Kidney epithelial cell (primary cell): ENCODE measurements around the gene SNX33. TPM values are rescaled to one million over a fixed set of nuclear protein-coding genes. Genes with fewer than 3 reads are reported as not detected.
"Not testable (repeated sequence)": the region's sequence is repeated elsewhere in the genome, so short reads cannot be mapped to it uniquely, and the experiment has no call there.

Experiments
- DNase-seq: peaks from one replicate; pipeline ENCODE4 v3.0.0-alpha.2; 2010; ENCODE audit warnings: low read depth
- H3K27me3 ChIP-seq: 2 replicates; pipeline ENCODE4 v1.6.0; 2011; ENCODE audit warnings: low read length; ENCODE audit not compliant: control insufficient read depth, insufficient read depth
- H3K36me3 ChIP-seq: 2 replicates; pipeline ENCODE4 v1.5.1; 2011; ENCODE audit warnings: low read length; ENCODE audit not compliant: control insufficient read depth, insufficient read depth
- H3K4me3 ChIP-seq: 2 replicates; pipeline ENCODE4 v1.5.1; 2011; ENCODE audit warnings: low read depth, mild to moderate bottlenecking, control low read depth, low read length
- CTCF ChIP-seq: IDR thresholded peaks from 2 replicates; pipeline ENCODE4 v1.5.1; 2011; ENCODE audit warnings: mild to moderate bottlenecking, moderate library complexity, low read length, control low read depth, inconsistent platforms; ENCODE audit not compliant: insufficient read depth, poor library complexity, severe bottlenecking
- total RNA-seq: library from RNA; depleted of rRNA; stranded (reverse); fragments of >200 nt; gene quantifications from 2 replicates; pipeline ENCODE4 v1.2.3, GENCODE V29; 2015

Gene SNX33
- total RNA-seq, 1 donor from 2014 or later, result 23.4 TPM

DNA sequence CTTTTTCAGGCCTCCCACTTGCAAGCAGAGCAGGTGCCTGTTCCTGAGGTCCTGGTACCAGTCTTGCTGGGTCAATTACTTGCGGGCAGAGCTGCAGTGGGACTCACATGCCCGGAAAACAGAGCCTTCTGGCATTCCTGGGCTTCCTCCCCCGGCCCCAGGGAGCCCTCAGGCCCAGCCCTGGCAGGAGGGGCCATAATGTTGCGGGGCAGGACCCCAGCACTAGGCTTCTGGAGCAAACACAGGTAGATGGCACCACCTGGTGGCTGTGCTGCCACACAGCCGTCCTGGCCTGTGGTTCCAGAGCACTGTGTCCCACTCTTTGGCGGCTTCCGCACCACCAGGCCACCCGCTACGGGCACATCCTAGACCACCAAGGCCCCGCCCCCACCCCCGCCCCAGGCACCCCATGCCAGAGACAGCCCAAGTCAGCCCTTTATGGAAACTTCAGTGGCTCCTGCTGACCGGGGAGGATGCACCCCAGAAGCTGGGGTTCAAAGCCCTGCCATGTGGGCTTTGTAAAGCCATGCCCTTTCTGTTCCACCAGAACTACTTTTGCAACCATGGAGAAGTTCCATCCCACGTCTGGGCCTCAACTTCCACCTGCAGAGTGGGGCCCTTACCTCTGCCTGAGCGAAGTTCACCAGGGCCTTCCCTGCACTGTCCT lies 36.1 kb downstream of the SNX33 start:
- peak; percentile 77 for TF ChIP-seq CTCF
- H3K4me3 ChIP-seq, H3K36me3 ChIP-seq, DNase-seq, H3K27me3 ChIP-seq: not testable (repeated sequence)

- DNase-seq, result no peak
These were observed 36.9 kb downstream of the SNX33 start for GRCh38 chr15:75684648-75685047.

DNA sequence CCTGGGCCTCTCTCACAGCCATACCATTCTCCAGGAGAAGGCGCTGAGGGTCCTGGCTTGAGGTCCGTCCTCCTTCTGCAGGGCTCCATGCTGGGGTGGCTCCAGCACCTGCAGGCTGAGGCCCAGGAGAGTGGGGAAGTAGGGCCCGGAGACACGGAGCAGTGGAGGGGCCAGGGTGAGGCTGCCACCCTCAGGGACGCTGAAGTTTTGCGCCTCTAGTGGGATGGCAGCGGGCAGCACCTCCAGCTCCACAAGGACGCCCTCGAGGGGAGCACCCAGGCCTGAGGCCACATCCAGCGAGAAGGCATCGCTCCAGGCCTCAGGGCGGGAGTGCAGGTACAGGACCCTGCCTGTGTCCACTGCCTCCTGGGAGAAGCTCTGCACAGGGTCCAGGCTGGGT lies 37.5 kb downstream of the SNX33 start:
- H3K27me3 ChIP-seq, result no peaks in the 10 kb centered on the region

More at GRCh38 chr15:75684648-75685047, 36.9 kb downstream of the SNX33 start:
- Histone ChIP-seq H3K27me3 (no peaks in the 10 kb centered on the region), H3K4me3 (no peak overlapping the region), H3K36me3 (no peaks in the 10 kb centered on the region)
- TF ChIP-seq CTCF, result no peak

DNA sequence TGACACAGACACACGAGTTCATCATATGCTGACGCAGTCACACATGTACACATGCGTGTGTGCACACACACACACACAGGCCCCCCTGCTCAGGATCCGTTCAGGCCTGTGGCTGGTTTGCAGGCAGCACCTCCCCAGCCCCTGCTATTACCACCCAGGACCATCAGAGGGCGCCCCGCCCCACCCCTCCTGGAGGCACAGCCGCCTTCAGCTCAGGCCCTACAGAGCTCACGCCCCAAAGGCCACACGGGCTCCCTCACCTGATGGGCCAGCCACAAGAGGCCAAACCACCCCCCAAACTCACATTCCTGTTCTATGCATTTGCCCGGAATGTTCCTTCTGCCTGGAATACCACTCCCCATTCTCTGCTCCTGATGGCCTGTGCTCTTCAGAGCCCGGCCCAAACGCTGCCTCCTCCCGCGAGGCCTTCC lies 38.5 kb downstream of the SNX33 start:
- H3K4me3 ChIP-seq, H3K27me3 ChIP-seq, H3K36me3 ChIP-seq, DNase-seq: not testable (repeated sequence)
- peak; percentile 75 for TF ChIP-seq CTCF

More for the DNA sequence above, 37.5 kb downstream of the SNX33 start:
- no peak for TF ChIP-seq CTCF
- Histone ChIP-seq H3K36me3 (no peaks in the 10 kb centered on the region), H3K4me3 (no peak overlapping the region)
- DNase-seq, result no peak

GRCh38 chr15:75687486-75688277 lies 40.0 kb downstream of the SNX33 start:
- DNase-seq, result no peak
- Histone ChIP-seq H3K27me3 (no peaks in the 10 kb centered on the region), H3K4me3 (no peak overlapping the region), H3K36me3 (no peaks in the 10 kb centered on the region)
- TF ChIP-seq CTCF, result no peak
